DND-41 (cell line): ENCODE data around the gene GNB3.

Experiments
- CTCF ChIP-seq: IDR thresholded peaks from 2 replicates; pipeline ENCODE4 v1.5.1; 2012; ENCODE audit warnings: borderline replicate concordance, low read length, moderate library complexity, mild to moderate bottlenecking; ENCODE audit not compliant: poor library complexity, severe bottlenecking; ENCODE audit errors: extremely low read depth
- EZH2 ChIP-seq: IDR thresholded peaks from 3 replicates; pipeline ENCODE4 v1.6.1; 2012; ENCODE audit warnings: borderline replicate concordance, low read depth, mild to moderate bottlenecking, moderate library complexity, low read length, inconsistent platforms; ENCODE audit not compliant: severe bottlenecking

- TF ChIP-seq CTCF (no peak), EZH2 (no peak)
Measured at GRCh38 chr12:6863586-6864321, 23.0 kb downstream of the GNB3 start.
